ENCODE measurements around the gene CAPN13.
"Not testable (repeated sequence)": the region's sequence is repeated elsewhere in the genome, so short reads cannot be mapped to it uniquely, and the experiment has no call there.

CAPN13 gene

GRCh38 chr2:30702694-30703093 is 104.6 kb downstream of the CAPN13 start:
- no peak for DNase-seq

GRCh38 chr2:30701782-30702181 is 105.5 kb downstream of the CAPN13 start:
- DNase-seq: no peak

GRCh38 chr2:30697242-30698103 is 109.8 kb downstream of the CAPN13 start:
- not testable (repeated sequence) for DNase-seq

GRCh38 chr2:30695749-30696148 is 111.5 kb downstream of the CAPN13 start:
- no peak for DNase-seq

GRCh38 chr2:30694286-30695055 is 112.8 kb downstream of the CAPN13 start:
- DNase-seq: no peak

GRCh38 chr2:30693821-30694281 is 113.4 kb downstream of the CAPN13 start:
- DNase-seq: no peak

- DNase-seq: no peak
These were observed 114.4 kb downstream of the CAPN13 start for GRCh38 chr2:30692829-30693275.

GRCh38 chr2:30691948-30692828 is 115.1 kb downstream of the CAPN13 start:
- DNase-seq: no peak

- no peak for DNase-seq
These were observed 115.9 kb downstream of the CAPN13 start for GRCh38 chr2:30691091-30691947.

GRCh38 chr2:30690126-30690561 is 117.1 kb downstream of the CAPN13 start:
- DNase-seq: no peak

- DNase-seq: no peak
These were observed 117.6 kb downstream of the CAPN13 start for GRCh38 chr2:30689496-30690125.

GRCh38 chr2:30688956-30689401 is 118.3 kb downstream of the CAPN13 start:
- no peak for DNase-seq

- no peak for DNase-seq
These were observed 120.6 kb downstream of the CAPN13 start for GRCh38 chr2:30686669-30687068.

GRCh38 chr2:30686000-30686399 is 121.2 kb downstream of the CAPN13 start:
- no peak for DNase-seq

- no peak for DNase-seq
These were observed 122.2 kb downstream of the CAPN13 start for GRCh38 chr2:30684996-30685395.

- no peak for DNase-seq
These were observed 122.7 kb downstream of the CAPN13 start for GRCh38 chr2:30684516-30684915.

GRCh38 chr2:30684026-30684425 is 123.2 kb downstream of the CAPN13 start:
- DNase-seq: no peak

- DNase-seq: no peak
These were observed 123.8 kb downstream of the CAPN13 start for GRCh38 chr2:30683236-30683956.

- DNase-seq: no peak
These were observed 126.2 kb downstream of the CAPN13 start for GRCh38 chr2:30681022-30681421.

- no peak for DNase-seq
These were observed 127.1 kb downstream of the CAPN13 start for GRCh38 chr2:30680121-30680520.
